Liver (tissue), 9 donors: ENCODE data around the gene XYLT1. TPM values are rescaled to one million over a fixed set of nuclear protein-coding genes. Genes with fewer than 3 reads are reported as not detected.

Experiments used
- DNase-seq: peaks from one replicate; pipeline ENCODE4 v3.0.0-alpha.2; 2017; ENCODE audit warnings: low spot score
- H3K27ac ChIP-seq, 2 donors: one replicate each; pipeline ENCODE4 v1.7.0; 2013; ENCODE audit warnings: inconsistent platforms in 2 of 2, low read length in 2 of 2, control low read depth in 1 of 2, low read depth in 1 of 2, mild to moderate bottlenecking in 1 of 2
- H3K27me3 ChIP-seq, 4 donors: one replicate each; pipeline versions ENCODE4 v1.6.1 to v1.7.0; 2013; ENCODE audit warnings: low read length in 3 of 4, inconsistent platforms in 1 of 4, mild to moderate bottlenecking in 1 of 4, moderate library complexity in 1 of 4; ENCODE audit not compliant: control insufficient read depth in 4 of 4, insufficient read depth in 4 of 4
- H3K36me3 ChIP-seq, 4 donors: one replicate each; pipeline versions ENCODE4 v1.6.1 to v1.7.0; 2013; ENCODE audit warnings: low read length in 3 of 4, mild to moderate bottlenecking in 3 of 4, low read depth in 1 of 4, moderate library complexity in 1 of 4; ENCODE audit not compliant: control insufficient read depth in 4 of 4, insufficient read depth in 3 of 4
- H3K4me1 ChIP-seq, 4 donors: one replicate each; pipeline versions ENCODE4 v1.6.1 to v1.7.0; 2013; ENCODE audit warnings: low read length in 3 of 4, mild to moderate bottlenecking in 3 of 4, moderate library complexity in 1 of 4; ENCODE audit not compliant: control insufficient read depth in 4 of 4, insufficient read depth in 4 of 4
- H3K4me3 ChIP-seq, 3 donors: one replicate each; pipeline versions ENCODE4 v1.6.1 to v1.7.0; 2013; ENCODE audit warnings: low read length in 3 of 3, control low read depth in 1 of 3, low read depth in 1 of 3, mild to moderate bottlenecking in 1 of 3
- H3K9ac ChIP-seq, 2 donors: one replicate each; pipeline ENCODE4 v1.7.0; 2013; ENCODE audit warnings: low read length in 2 of 2, mild to moderate bottlenecking in 2 of 2, moderate library complexity in 2 of 2, control low read depth in 1 of 2, low read depth in 1 of 2
- H3K9me3 ChIP-seq, 4 donors: one replicate each; pipeline versions ENCODE4 v1.6.1 to v1.7.0; 2013; ENCODE audit warnings: low read length in 3 of 4; ENCODE audit not compliant: control insufficient read depth in 4 of 4
- EGR1 ChIP-seq, 2 donors: IDR thresholded peaks; 2 replicates each; pipeline ENCODE4 v1.6.1; 2016 to 2018; ENCODE audit warnings: antibody characterized with exemption in 2 of 2, low read depth in 2 of 2
- FOXA2 ChIP-seq: IDR thresholded peaks from 2 replicates; pipeline ENCODE4 v1.6.1; 2016; ENCODE audit warnings: antibody characterized with exemption
- GABPA ChIP-seq, 2 donors: IDR thresholded peaks in 1 of 2; conservative IDR thresholded peaks in 1 of 2; 2 replicates each; pipeline ENCODE4 v1.6.1; 2016; ENCODE audit warnings: antibody characterized with exemption in 2 of 2, mild to moderate bottlenecking in 1 of 2, moderate library complexity in 1 of 2
- HNF4A ChIP-seq, 2 donors: conservative IDR thresholded peaks; 2 replicates each; pipeline ENCODE4 v1.6.1; 2016; ENCODE audit warnings: antibody characterized with exemption in 2 of 2, mild to moderate bottlenecking in 2 of 2
- RAD21 ChIP-seq, 2 donors: IDR thresholded peaks; 2 replicates each; pipeline ENCODE4 v1.6.1; 2016; ENCODE audit warnings: antibody characterized with exemption in 2 of 2, mild to moderate bottlenecking in 2 of 2
- RXRA ChIP-seq, 2 donors: IDR thresholded peaks; 2 replicates each; pipeline ENCODE4 v1.6.1; 2017 to 2018; ENCODE audit warnings: antibody characterized with exemption in 2 of 2, mild to moderate bottlenecking in 1 of 2
- SP1 ChIP-seq: IDR thresholded peaks from 2 replicates; pipeline ENCODE4 v1.6.1; 2018; ENCODE audit warnings: antibody characterized with exemption, mild to moderate bottlenecking
- TAF1 ChIP-seq: conservative IDR thresholded peaks from 2 replicates; pipeline ENCODE4 v1.6.1; 2016; ENCODE audit warnings: antibody characterized with exemption, mild to moderate bottlenecking
- WGBS: extraction: QIAGEN DNeasy Blood & Tissue Kit; methylation state at CpG from one replicate; pipeline ENCODE4 v1.1.7; 2013; 5-methylcytosine and 5-hydroxymethylcytosine counted together
- polyA plus RNA-seq, 2 donors: library from polyadenylated mRNA; stranded (reverse) in 1 of 2; unstranded in 1 of 2; fragments of 200-250 nt in 1 of 2; fragments of >200 nt in 1 of 2; fragmentation: Nextera tagmentation in 1 of 2; extraction: Ambion mirVana in 1 of 2; gene quantifications; one replicate each; pipeline versions ENCODE4 v1.2.1 to v1.2.3, GENCODE V29; 2013 to 2015
- total RNA-seq, 2 donors: library from RNA; depleted of rRNA; stranded (reverse); fragments of >200 nt; gene quantifications; one replicate each; pipeline ENCODE4 v1.2.3, GENCODE V29; 2014
- TF ChIP-seq, protein P1 (sequence below): IDR thresholded peaks from 2 replicates; pipeline ENCODE4 v1.6.1; 2016; ENCODE audit warnings: antibody characterized with exemption
- TF ChIP-seq, protein P2 (sequence below): IDR thresholded peaks from 2 replicates; pipeline ENCODE4 v1.6.1; 2016; ENCODE audit warnings: antibody characterized with exemption, mild to moderate bottlenecking
- TF ChIP-seq, protein P3 (sequence below): fragments of 150-350 bp; IDR thresholded peaks from 2 replicates; pipeline ENCODE4 v1.5.1; 2017; ENCODE audit warnings: improper control_type of control experiment, low read depth, low read length; ENCODE audit not compliant: missing input control
- TF ChIP-seq, protein P4 (sequence below): IDR thresholded peaks from 2 replicates; pipeline ENCODE4 v1.6.1; 2016; ENCODE audit warnings: antibody characterized with exemption
- donor health status: healthy.
- donor health status: healthy.
- donor health status: healthy.
- donor health status: healthy.
- donor health status: healthy.

Gene XYLT1
- total and polyA plus RNA-seq, 4 donors = 0.25 to 2.3 (median 0.53) TPM

DNA sequence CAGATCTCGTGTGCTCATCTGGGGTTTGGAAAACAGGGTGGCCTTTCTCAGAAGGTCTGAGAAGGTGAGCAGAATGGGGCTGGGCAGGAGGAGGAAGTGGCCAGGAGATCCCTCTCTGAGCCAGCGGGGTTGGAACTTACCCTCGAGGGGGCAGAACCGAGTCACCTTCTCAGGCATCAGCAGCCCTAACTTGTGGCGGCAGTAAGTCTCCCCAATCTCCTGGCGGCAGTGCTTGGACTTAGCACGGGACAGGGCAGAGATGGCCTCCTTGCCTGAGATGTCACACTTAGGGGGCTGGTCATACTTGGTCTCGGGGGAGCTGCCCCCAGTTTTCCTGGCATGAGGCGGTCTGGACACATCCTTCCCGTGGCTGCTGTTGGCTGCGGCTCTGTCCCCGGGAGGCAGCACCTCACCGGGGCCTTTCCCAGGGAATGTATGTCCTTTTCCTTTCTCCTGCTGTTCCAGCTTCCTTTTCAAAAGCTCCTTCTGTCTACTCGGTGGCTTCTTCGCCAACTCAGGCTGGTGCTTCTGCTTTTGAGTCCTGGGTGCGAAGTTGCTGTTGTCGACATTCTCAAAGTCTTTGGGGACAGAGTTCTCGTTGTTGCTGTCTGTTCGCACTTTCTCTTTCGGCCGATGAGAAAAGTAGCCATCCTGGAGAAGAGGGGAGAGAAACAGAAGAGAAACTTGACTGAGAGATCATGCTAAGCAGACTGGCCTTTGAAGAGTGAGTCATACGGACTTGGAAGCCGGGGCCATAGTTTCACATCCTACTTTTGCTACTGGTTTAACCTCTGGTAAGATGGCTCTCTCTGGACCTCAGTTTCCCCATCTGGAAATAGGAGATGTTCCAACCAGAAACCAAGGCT lies 211.7 kb downstream of the XYLT1 start:
- Histone ChIP-seq H3K4me1 (no peaks in the 10 kb centered on the region), H3K27me3 (no peaks in the 10 kb centered on the region), H3K36me3 (no peaks in the 10 kb centered on the region), H3K9ac (no peak overlapping the region), H3K9me3 (no peaks in the 10 kb centered on the region), H3K27ac (no peak overlapping the region), H3K4me3 (no peak overlapping the region)
- TF ChIP-seq, protein P1, sequence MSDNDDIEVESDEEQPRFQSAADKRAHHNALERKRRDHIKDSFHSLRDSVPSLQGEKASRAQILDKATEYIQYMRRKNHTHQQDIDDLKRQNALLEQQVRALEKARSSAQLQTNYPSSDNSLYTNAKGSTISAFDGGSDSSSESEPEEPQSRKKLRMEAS = no peak
- TF ChIP-seq GABPA (IDR thresholded peaks at IDR 0.05 in 1 of 2, conservative IDR thresholded peaks at IDR 0.05 in 1 of 2) (no peak), HNF4A (conservative IDR thresholded peaks at IDR 0.05) (no peak), FOXA2 (no peak), TAF1 (no peak), RXRA (IDR thresholded peaks at IDR 0.05) (no peak)
- TF ChIP-seq, protein P2, sequence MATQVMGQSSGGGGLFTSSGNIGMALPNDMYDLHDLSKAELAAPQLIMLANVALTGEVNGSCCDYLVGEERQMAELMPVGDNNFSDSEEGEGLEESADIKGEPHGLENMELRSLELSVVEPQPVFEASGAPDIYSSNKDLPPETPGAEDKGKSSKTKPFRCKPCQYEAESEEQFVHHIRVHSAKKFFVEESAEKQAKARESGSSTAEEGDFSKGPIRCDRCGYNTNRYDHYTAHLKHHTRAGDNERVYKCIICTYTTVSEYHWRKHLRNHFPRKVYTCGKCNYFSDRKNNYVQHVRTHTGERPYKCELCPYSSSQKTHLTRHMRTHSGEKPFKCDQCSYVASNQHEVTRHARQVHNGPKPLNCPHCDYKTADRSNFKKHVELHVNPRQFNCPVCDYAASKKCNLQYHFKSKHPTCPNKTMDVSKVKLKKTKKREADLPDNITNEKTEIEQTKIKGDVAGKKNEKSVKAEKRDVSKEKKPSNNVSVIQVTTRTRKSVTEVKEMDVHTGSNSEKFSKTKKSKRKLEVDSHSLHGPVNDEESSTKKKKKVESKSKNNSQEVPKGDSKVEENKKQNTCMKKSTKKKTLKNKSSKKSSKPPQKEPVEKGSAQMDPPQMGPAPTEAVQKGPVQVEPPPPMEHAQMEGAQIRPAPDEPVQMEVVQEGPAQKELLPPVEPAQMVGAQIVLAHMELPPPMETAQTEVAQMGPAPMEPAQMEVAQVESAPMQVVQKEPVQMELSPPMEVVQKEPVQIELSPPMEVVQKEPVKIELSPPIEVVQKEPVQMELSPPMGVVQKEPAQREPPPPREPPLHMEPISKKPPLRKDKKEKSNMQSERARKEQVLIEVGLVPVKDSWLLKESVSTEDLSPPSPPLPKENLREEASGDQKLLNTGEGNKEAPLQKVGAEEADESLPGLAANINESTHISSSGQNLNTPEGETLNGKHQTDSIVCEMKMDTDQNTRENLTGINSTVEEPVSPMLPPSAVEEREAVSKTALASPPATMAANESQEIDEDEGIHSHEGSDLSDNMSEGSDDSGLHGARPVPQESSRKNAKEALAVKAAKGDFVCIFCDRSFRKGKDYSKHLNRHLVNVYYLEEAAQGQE = no peak
- TF ChIP-seq, protein P3, sequence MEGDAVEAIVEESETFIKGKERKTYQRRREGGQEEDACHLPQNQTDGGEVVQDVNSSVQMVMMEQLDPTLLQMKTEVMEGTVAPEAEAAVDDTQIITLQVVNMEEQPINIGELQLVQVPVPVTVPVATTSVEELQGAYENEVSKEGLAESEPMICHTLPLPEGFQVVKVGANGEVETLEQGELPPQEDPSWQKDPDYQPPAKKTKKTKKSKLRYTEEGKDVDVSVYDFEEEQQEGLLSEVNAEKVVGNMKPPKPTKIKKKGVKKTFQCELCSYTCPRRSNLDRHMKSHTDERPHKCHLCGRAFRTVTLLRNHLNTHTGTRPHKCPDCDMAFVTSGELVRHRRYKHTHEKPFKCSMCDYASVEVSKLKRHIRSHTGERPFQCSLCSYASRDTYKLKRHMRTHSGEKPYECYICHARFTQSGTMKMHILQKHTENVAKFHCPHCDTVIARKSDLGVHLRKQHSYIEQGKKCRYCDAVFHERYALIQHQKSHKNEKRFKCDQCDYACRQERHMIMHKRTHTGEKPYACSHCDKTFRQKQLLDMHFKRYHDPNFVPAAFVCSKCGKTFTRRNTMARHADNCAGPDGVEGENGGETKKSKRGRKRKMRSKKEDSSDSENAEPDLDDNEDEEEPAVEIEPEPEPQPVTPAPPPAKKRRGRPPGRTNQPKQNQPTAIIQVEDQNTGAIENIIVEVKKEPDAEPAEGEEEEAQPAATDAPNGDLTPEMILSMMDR = no peak
- no peak for DNase-seq
- WGBS = 80% methylated on average over 23 of the region's 23 CpGs

DNA sequence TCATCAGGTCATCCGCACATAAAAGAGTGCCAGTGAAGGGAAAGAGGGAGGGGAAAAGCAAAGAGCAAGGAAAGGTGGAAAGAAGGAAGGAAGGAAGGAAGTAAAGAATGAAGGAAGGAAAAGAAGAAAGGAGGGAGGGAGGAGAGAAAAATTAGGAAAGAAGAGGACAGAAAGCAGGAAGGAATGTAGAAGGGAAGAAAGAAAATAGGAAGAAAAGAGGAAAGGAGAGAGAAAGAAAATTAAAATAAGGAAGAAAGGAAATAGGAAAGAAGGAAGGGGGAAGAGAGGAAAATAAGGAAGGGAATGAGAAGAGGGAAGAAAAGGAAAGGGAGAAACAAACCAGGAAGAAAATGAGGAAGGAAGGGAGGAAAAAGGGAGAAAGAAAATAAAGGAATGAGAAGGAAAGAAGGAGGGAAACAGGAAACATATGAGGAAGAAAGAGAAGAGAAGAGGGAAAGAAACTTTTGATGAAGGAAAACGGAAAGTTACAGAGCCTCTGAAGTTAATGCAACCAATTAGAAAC lies 212.6 kb downstream of the XYLT1 start:
- DNase-seq = no peak
- WGBS = 45% methylated on average over 2 of the region's 2 CpGs
- H3K9me3 ChIP-seq = no peaks in the 10 kb centered on the region
- no peaks in the 10 kb centered on the region for H3K36me3 ChIP-seq
- H3K9ac ChIP-seq = no peak overlapping the region
- TF ChIP-seq, protein P4, sequence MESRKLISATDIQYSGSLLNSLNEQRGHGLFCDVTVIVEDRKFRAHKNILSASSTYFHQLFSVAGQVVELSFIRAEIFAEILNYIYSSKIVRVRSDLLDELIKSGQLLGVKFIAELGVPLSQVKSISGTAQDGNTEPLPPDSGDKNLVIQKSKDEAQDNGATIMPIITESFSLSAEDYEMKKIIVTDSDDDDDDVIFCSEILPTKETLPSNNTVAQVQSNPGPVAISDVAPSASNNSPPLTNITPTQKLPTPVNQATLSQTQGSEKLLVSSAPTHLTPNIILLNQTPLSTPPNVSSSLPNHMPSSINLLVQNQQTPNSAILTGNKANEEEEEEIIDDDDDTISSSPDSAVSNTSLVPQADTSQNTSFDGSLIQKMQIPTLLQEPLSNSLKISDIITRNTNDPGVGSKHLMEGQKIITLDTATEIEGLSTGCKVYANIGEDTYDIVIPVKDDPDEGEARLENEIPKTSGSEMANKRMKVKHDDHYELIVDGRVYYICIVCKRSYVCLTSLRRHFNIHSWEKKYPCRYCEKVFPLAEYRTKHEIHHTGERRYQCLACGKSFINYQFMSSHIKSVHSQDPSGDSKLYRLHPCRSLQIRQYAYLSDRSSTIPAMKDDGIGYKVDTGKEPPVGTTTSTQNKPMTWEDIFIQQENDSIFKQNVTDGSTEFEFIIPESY = no peak
- TF ChIP-seq RXRA (IDR thresholded peaks at IDR 0.05) (no peak), EGR1 (IDR thresholded peaks at IDR 0.05; ENCODE audit: low read depth in 2 of 2) (no peak), HNF4A (conservative IDR thresholded peaks at IDR 0.05) (no peak), RAD21 (IDR thresholded peaks at IDR 0.05) (no peak), SP1 (no peak)
- no peak overlapping the region for H3K27ac ChIP-seq
- no peaks in the 10 kb centered on the region for H3K27me3 ChIP-seq
- H3K4me3 ChIP-seq = no peak overlapping the region
- no peaks in the 10 kb centered on the region for H3K4me1 ChIP-seq
